B cell (primary cell): Measurements from ENCODE around the gene METTL8. TPM values are rescaled to one million over a fixed set of nuclear protein-coding genes. Genes with fewer than 3 reads are reported as not detected.

Source experiments
- ATAC-seq: fragments of 200-7000 bp; cut with Tn5 transposase; one replicate; pipeline ENCODE4 v1.10.0; 2021; ENCODE audit warnings: low read depth, mild to moderate bottlenecking, moderate number of reproducible peaks, moderate library complexity
- CTCF ChIA-PET: fragments of 350-600 bp; sonication (Branson Sonifier 250); formaldehyde crosslinking; loops from one replicate; lab custom pipeline; 2021; ENCODE audit warnings: antibody characterized with exemption, inconsistent platforms; lab: Charles Lee
- POLR2A ChIA-PET: fragments of 350-600 bp; sonication (Branson Sonifier 250); formaldehyde crosslinking; loops from one replicate; lab custom pipeline; 2021; ENCODE audit warnings: antibody characterized with exemption; lab: Charles Lee
- DNase-seq: peaks from one replicate; pipeline ENCODE4 v3.0.0; 2013
- H2AFZ ChIP-seq: 2 replicates; pipeline ENCODE4 v1.6.1; 2012; ENCODE audit warnings: mild to moderate bottlenecking, low read depth, low read length; ENCODE audit not compliant: insufficient read depth, poor library complexity, severe bottlenecking
- H3K27ac ChIP-seq, 2 donors: 1 replicate in 1 of 2; 2 replicates in 1 of 2; pipeline ENCODE4 v1.5.1; 2012 to 2013; ENCODE audit warnings: low read length in 2 of 2, mild to moderate bottlenecking in 2 of 2, moderate library complexity in 1 of 2
- H3K27me3 ChIP-seq, 4 experiments: fragments of 200-600 bp in 1 of 4; sonication (generic) in 1 of 4; replicated peaks in 1 of 4; 1 replicate in 2 of 4; 2 replicates in 2 of 4; pipeline versions ENCODE4 v1.6.1 to v1.7.0; 2013 to 2016; ENCODE audit warnings: low read length in 3 of 4, mild to moderate bottlenecking in 2 of 4, mixed read lengths in 1 of 4, moderate library complexity in 1 of 4; ENCODE audit not compliant: insufficient read depth in 4 of 4, control insufficient read depth in 3 of 4; ENCODE audit errors: control extremely low read depth in 1 of 4
- H3K36me3 ChIP-seq, 2 experiments: replicated peaks in 1 of 2; 1 replicate in 1 of 2; 2 replicates in 1 of 2; pipeline versions ENCODE4 v1.6.1 to v1.7.1; 2013; ENCODE audit warnings: low read length in 1 of 2; ENCODE audit not compliant: insufficient read depth in 2 of 2, control insufficient read depth in 1 of 2; ENCODE audit errors: control extremely low read depth in 1 of 2, extremely low read depth in 1 of 2
- H3K4me1 ChIP-seq, 2 donors: fragments of 200-600 bp in 1 of 2; sonication (generic) in 1 of 2; 1 replicate in 1 of 2; 2 replicates in 1 of 2; pipeline versions ENCODE4 v1.5.1 to v1.6.1; 2013 to 2017; ENCODE audit warnings: low read length in 2 of 2; ENCODE audit not compliant: control insufficient read depth in 2 of 2, insufficient read depth in 2 of 2
- H3K4me2 ChIP-seq: replicated peaks from 2 replicates; pipeline ENCODE3; 2012; ENCODE audit warnings: mild to moderate bottlenecking, low read depth, low read length; ENCODE audit not compliant: poor library complexity, severe bottlenecking
- H3K4me3 ChIP-seq, 5 experiments: fragments of 200-600 bp in 1 of 5; sonication (generic) in 1 of 5; 1 replicate in 3 of 5; 2 replicates in 2 of 5; pipeline versions ENCODE4 v1.5.1 to v1.7.0; 2011 to 2016; ENCODE audit warnings: low read length in 4 of 5, mild to moderate bottlenecking in 4 of 5, low read depth in 2 of 5, control low read depth in 1 of 5, moderate library complexity in 1 of 5; ENCODE audit not compliant: insufficient read depth in 1 of 5; ENCODE audit errors: control extremely low read depth in 1 of 5, extremely low read depth in 1 of 5
- H3K79me2 ChIP-seq: fragments of 200-600 bp; sonication (generic); one replicate; pipeline ENCODE4 v1.6.0; 2016; ENCODE audit warnings: low read length; ENCODE audit not compliant: control insufficient read depth, insufficient read depth
- H3K9ac ChIP-seq: fragments of 200-600 bp; sonication (generic); 2 replicates; pipeline ENCODE4 v1.6.1; 2017; ENCODE audit warnings: mild to moderate bottlenecking, low read length, moderate library complexity
- H3K9me3 ChIP-seq, 3 donors: one replicate each; pipeline versions ENCODE4 v1.6.1 to v1.7.1; 2013; ENCODE audit warnings: low read length in 2 of 3; ENCODE audit not compliant: control insufficient read depth in 2 of 3, insufficient read depth in 1 of 3; ENCODE audit errors: control extremely low read depth in 1 of 3
- H4K20me1 ChIP-seq: 2 replicates; pipeline ENCODE4 v1.6.0; 2012; ENCODE audit warnings: mild to moderate bottlenecking, low read length; ENCODE audit not compliant: insufficient read depth, control insufficient read depth, poor library complexity, severe bottlenecking
- H3K27ac Mint-ChIP-seq: one replicate; pipeline ENCODE4 v1.8.0; 2021; ENCODE audit warnings: mixed read lengths
- H3K27me3 Mint-ChIP-seq: one replicate; pipeline ENCODE4 v1.8.0; 2021; ENCODE audit warnings: mixed read lengths
- H3K4me1 Mint-ChIP-seq: one replicate; pipeline ENCODE4 v1.8.0; 2021; ENCODE audit warnings: mixed read lengths
- H3K4me3 Mint-ChIP-seq: one replicate; pipeline ENCODE4 v1.8.0; 2021; ENCODE audit warnings: mixed read lengths
- H3K9me3 Mint-ChIP-seq: one replicate; pipeline ENCODE4 v1.8.0; 2022; ENCODE audit warnings: mixed read lengths; ENCODE audit not compliant: insufficient read depth
- EZH2 ChIP-seq: IDR thresholded peaks from 2 replicates; pipeline ENCODE4 v1.6.1; 2012; ENCODE audit warnings: borderline replicate concordance, low read depth, mild to moderate bottlenecking, moderate library complexity, low read length; ENCODE audit not compliant: insufficient read depth, poor library complexity, severe bottlenecking
- WGBS: methylation state at CpG from one replicate; pipeline ENCODE4 v1.1.5; 2013; ENCODE audit warnings: missing lambda C conversion rate; ENCODE audit not compliant: insufficient coverage; 5-methylcytosine and 5-hydroxymethylcytosine counted together
- intact Hi-C: fragments of 100-400 bp; cut with micrococcal nuclease; formaldehyde crosslinking; loops from one replicate; pipeline ENCODE4 v1.10.0; 2022
- polyA plus RNA-seq: library from polyadenylated mRNA; depleted of rRNA; stranded (reverse); fragments of >200 nt; gene quantifications from 2 replicates; pipeline ENCODE4 v1.2.3, GENCODE V29; 2012
- total RNA-seq, 2 donors: library from RNA; stranded (reverse); fragments of 120-200 nt in 1 of 2; gene quantifications; 1 replicate in 1 of 2; 2 replicates in 1 of 2; pipeline versions ENCODE4 v1.2.3 to v1.2.4, GENCODE V29; 2013 to 2022
- TF ChIP-seq, protein P1 (sequence below): fragments of 200-600 bp; IDR thresholded peaks from one replicate; pipeline ENCODE4 v1.8.0; 2022; ENCODE audit warnings: antibody characterized with exemption, mild to moderate bottlenecking

The METTL8 gene
- total and polyA plus RNA-seq, 2 donors (not counting 1 experiment from before 2014, with no cell fraction given): 20.8 to 57.8 TPM

DNA sequence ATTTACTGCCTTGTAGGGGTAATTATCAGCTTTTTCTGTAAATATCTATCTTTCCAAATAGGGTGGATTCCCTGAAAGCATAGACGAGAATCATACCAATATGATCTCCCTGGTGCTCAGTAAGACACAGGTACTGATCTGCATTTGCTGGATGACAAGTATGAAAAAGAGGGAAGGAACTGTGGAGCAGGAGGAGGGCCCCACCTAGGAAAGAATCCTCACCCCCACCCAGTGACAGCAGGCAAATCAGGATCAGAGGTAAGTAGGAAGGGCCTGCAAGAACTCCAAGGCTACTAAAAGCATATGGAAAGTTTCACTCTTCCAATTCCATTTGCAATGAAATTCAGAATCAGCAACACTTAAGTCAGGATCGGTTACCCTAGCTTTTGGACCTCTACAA, 42.3 kb downstream of the METTL8 start:
- Histone ChIP-seq H3K4me2 (no peak overlapping the region), H3K9me3 (peaks cover 0 to 4% (median 1%) of the 10 kb centered on the region in 3 donors), H3K36me3 (no peaks in the 10 kb centered on the region), H3K4me3 (no peak overlapping the region), H4K20me1 (no peaks in the 10 kb centered on the region), H2AFZ (no peak overlapping the region), H3K4me1 (peaks cover 34 to 43% of the 10 kb centered on the region in 2 donors), H3K27ac (no peak overlapping the region), H3K27me3 (no peaks in the 10 kb centered on the region), H3K79me2 (peaks cover 9% of the 10 kb centered on the region), H3K9ac (no peak overlapping the region)
- POLR2A ChIA-PET: interaction anchor here (0.6 to 0.9 kb wide), 2 partner anchors 10 kb away, joined by 3 read pairs; no protein-coding TSS in a partner anchor
- Mint-ChIP-seq H3K9me3 (no peaks in the 10 kb centered on the region), H3K4me1 (peaks cover 45% of the 10 kb centered on the region), H3K4me3 (no peak overlapping the region), H3K27me3 (no peaks in the 10 kb centered on the region), H3K27ac (no peak overlapping the region)
- no peak for TF ChIP-seq EZH2
- TF ChIP-seq, protein P1, sequence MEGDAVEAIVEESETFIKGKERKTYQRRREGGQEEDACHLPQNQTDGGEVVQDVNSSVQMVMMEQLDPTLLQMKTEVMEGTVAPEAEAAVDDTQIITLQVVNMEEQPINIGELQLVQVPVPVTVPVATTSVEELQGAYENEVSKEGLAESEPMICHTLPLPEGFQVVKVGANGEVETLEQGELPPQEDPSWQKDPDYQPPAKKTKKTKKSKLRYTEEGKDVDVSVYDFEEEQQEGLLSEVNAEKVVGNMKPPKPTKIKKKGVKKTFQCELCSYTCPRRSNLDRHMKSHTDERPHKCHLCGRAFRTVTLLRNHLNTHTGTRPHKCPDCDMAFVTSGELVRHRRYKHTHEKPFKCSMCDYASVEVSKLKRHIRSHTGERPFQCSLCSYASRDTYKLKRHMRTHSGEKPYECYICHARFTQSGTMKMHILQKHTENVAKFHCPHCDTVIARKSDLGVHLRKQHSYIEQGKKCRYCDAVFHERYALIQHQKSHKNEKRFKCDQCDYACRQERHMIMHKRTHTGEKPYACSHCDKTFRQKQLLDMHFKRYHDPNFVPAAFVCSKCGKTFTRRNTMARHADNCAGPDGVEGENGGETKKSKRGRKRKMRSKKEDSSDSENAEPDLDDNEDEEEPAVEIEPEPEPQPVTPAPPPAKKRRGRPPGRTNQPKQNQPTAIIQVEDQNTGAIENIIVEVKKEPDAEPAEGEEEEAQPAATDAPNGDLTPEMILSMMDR: no peak
- intact Hi-C loops: no loop called here
- ATAC-seq (no peak), DNase-seq (no peak)
- CTCF ChIA-PET: no interaction called here
- WGBS: 100% methylated on average over 1 of the region's 2 CpGs

DNA sequence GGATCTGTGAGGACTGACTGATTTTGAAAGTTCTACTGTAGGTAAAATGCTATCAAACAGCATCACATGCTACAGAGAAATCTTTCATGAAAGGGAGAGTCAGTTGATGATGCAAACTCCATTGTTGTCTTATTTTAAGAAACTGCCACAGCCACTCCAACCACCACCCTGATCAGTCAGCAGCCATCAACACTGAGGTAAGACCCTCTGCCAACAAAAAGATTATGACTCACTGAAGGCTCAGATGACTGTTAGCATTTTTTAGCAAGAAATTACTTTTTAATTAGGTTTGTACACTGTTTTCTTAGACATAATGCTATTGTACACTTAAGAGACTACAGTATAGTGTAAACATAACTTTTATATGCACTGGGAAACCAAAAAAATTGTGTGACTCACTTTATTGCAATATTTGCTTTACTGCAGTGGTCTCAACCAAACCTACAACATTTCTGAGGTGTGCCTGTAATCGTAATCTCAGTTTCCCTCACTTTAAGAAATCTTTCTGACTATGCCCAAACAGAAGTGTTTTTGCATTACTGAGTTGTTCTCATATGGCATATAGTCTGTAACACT, 42.8 kb downstream of the METTL8 start:
- DNase-seq: no peak
- Histone ChIP-seq H3K27ac (no peak overlapping the region), H3K9me3 (peaks cover 0 to 6% (median 1%) of the 10 kb centered on the region in 3 donors), H3K79me2 (peaks cover 11% of the 10 kb centered on the region), H3K4me2 (no peak overlapping the region), H4K20me1 (no peaks in the 10 kb centered on the region), H3K36me3 (no peaks in the 10 kb centered on the region), H3K4me1 (peaks cover 37 to 46% of the 10 kb centered on the region in 2 donors), H2AFZ (no peak overlapping the region), H3K9ac (no peak overlapping the region), H3K4me3 (no peak overlapping the region), H3K27me3 (no peaks in the 10 kb centered on the region)
- no CpG with 5 or more reads among the region's 1 CpG for WGBS
- Mint-ChIP-seq H3K4me1 (peaks cover 47% of the 10 kb centered on the region), H3K27me3 (no peaks in the 10 kb centered on the region), H3K27ac (no peak overlapping the region), H3K9me3 (no peaks in the 10 kb centered on the region), H3K4me3 (no peak overlapping the region)
- POLR2A ChIA-PET: interaction anchor here (0.6 to 0.9 kb wide), 2 partner anchors 9 to 10 kb away, joined by 3 read pairs; no protein-coding TSS in a partner anchor
- ATAC-seq: no peak
- intact Hi-C loops: no loop called here
- TF ChIP-seq EZH2: no peak
- TF ChIP-seq, protein P1: no peak
- CTCF ChIA-PET: no interaction called here
